Nephron progenitor cell (in vitro differentiated cells): ENCODE results near the gene RAG2.

Source experiments
- DNase-seq: peaks from one replicate; pipeline ENCODE4 v3.0.0; 2021
- H3K27ac Mint-ChIP-seq: 2 replicates; pipeline ENCODE4 v1.8.0; 2021; ENCODE audit warnings: mild to moderate bottlenecking, moderate library complexity, mixed read lengths
- H3K27me3 Mint-ChIP-seq: 2 replicates; pipeline ENCODE4 v1.8.0; 2021; ENCODE audit warnings: mild to moderate bottlenecking, low read depth, mixed read lengths; ENCODE audit not compliant: poor library complexity
- H3K36me3 Mint-ChIP-seq: 2 replicates; pipeline ENCODE4 v1.8.0; 2021; ENCODE audit warnings: low read depth, mixed read lengths
- H3K4me1 Mint-ChIP-seq: 2 replicates; pipeline ENCODE4 v1.8.0; 2021; ENCODE audit warnings: mixed read lengths
- H3K4me3 Mint-ChIP-seq: 2 replicates; pipeline ENCODE4 v1.8.0; 2021; ENCODE audit warnings: mild to moderate bottlenecking, moderate library complexity, mixed read lengths
- H3K9me3 Mint-ChIP-seq: 2 replicates; pipeline ENCODE4 v1.8.0; 2021; ENCODE audit warnings: mild to moderate bottlenecking, moderate library complexity, mixed read lengths
- CTCF ChIP-seq: fragments of 200-600 bp; sonication (generic); IDR thresholded peaks from 2 replicates; pipeline ENCODE4 v1.5.0; 2021; ENCODE audit warnings: antibody characterized with exemption

RAG2 gene

GRCh38 chr11:36583667-36584066 lies 14.4 kb downstream of the RAG2 start:
- H3K4me3 Mint-ChIP-seq, result no peak overlapping the region
- H3K4me1 Mint-ChIP-seq, result no peaks in the 10 kb centered on the region
- H3K27me3 Mint-ChIP-seq, result peaks cover 49% of the 10 kb centered on the region
- DNase-seq, result no peak
- H3K36me3 Mint-ChIP-seq, result no peaks in the 10 kb centered on the region
- no peak for TF ChIP-seq CTCF
- no peak overlapping the region for H3K27ac Mint-ChIP-seq
- peaks cover 16% of the 10 kb centered on the region for H3K9me3 Mint-ChIP-seq

- TF ChIP-seq CTCF, result no peak
- peaks cover 9% of the 10 kb centered on the region for H3K4me1 Mint-ChIP-seq
- H3K27ac Mint-ChIP-seq, result no peak overlapping the region
Measured at GRCh38 chr11:36581536-36581935, 16.5 kb downstream of the RAG2 start.

GRCh38 chr11:36578458-36578857 lies 19.6 kb downstream of the RAG2 start:
- no peak overlapping the region for H3K4me3 Mint-ChIP-seq
- no peak for DNase-seq
- H3K27ac Mint-ChIP-seq, result no peak overlapping the region
- no peak for TF ChIP-seq CTCF
- peaks cover 9% of the 10 kb centered on the region for H3K4me1 Mint-ChIP-seq
- no peaks in the 10 kb centered on the region for H3K36me3 Mint-ChIP-seq
- H3K9me3 Mint-ChIP-seq, result peaks cover 19% of the 10 kb centered on the region
- peaks cover 16% of the 10 kb centered on the region for H3K27me3 Mint-ChIP-seq

More at GRCh38 chr11:36581536-36581935, 16.5 kb downstream of the RAG2 start:
- Mint-ChIP-seq H3K9me3 (peaks cover 16% of the 10 kb centered on the region), H3K4me3 (no peak overlapping the region), H3K27me3 (peaks cover 28% of the 10 kb centered on the region), H3K36me3 (no peaks in the 10 kb centered on the region)
- DNase-seq, result no peak

GRCh38 chr11:36577859-36578258 lies 20.2 kb downstream of the RAG2 start:
- no peak for DNase-seq
- TF ChIP-seq CTCF, result no peak
- Mint-ChIP-seq H3K9me3 (peaks cover 19% of the 10 kb centered on the region), H3K4me3 (no peak overlapping the region), H3K36me3 (no peaks in the 10 kb centered on the region), H3K4me1 (peaks cover 9% of the 10 kb centered on the region), H3K27ac (no peak overlapping the region), H3K27me3 (peaks cover 11% of the 10 kb centered on the region)

- Mint-ChIP-seq H3K27me3 (peaks cover 9% of the 10 kb centered on the region), H3K4me1 (peaks cover 9% of the 10 kb centered on the region), H3K9me3 (peaks cover 18% of the 10 kb centered on the region), H3K27ac (no peak overlapping the region), H3K4me3 (no peak overlapping the region), H3K36me3 (no peaks in the 10 kb centered on the region)
- TF ChIP-seq CTCF, result no peak
- no peak for DNase-seq
Measured at GRCh38 chr11:36577373-36577772, 20.7 kb downstream of the RAG2 start.

- no peak overlapping the region for H3K4me3 Mint-ChIP-seq
- no peak for TF ChIP-seq CTCF
- H3K27me3 Mint-ChIP-seq, result peaks cover 13% of the 10 kb centered on the region
- H3K27ac Mint-ChIP-seq, result no peak overlapping the region
- no peak for DNase-seq
- H3K4me1 Mint-ChIP-seq, result peaks cover 15% of the 10 kb centered on the region
- peaks cover 4% of the 10 kb centered on the region for H3K9me3 Mint-ChIP-seq
- H3K36me3 Mint-ChIP-seq, result no peaks in the 10 kb centered on the region
Measured at GRCh38 chr11:36574486-36574885, 23.6 kb downstream of the RAG2 start.
